K562 (cell line): ENCODE results near the gene TMEM135. TPM values are rescaled to one million over a fixed set of nuclear protein-coding genes. Genes with fewer than 3 reads are reported as not detected.

Experiments used
- ATAC-seq: fragments of 200-7000 bp; cut with Tn5 transposase; 3 replicates; pipeline ENCODE4 v1.9.1; 2020; ENCODE audit warnings: moderate library complexity
- BruUV-seq: library from RNA; stranded (reverse); fragments of 400-500 nt; replicated peaks from 2 replicates; lab custom pipeline; 2021; lab: Mats Ljungman, UMichigan
- CTCF ChIA-PET: fragments of 300-600 bp; formaldehyde crosslinking; extraction: SDS; loops from one replicate; lab custom pipeline; 2021; ENCODE audit warnings: low intra/inter-chr PET ratio; lab: Yijun Ruan, JAX
- POLR2A ChIA-PET: fragments of 300-600, 350-650 bp; sonication (Branson Sonifier 250); formaldehyde crosslinking; extraction: SDS; loops from one replicate; lab custom pipeline; 2021; ENCODE audit warnings: antibody characterized with exemption, inconsistent platforms; lab: Yijun Ruan, JAX
- DNase-seq, 4 experiments: peaks; one replicate each; pipeline versions ENCODE4 v3.0.0 to v3.0.0-alpha.2; 2011 to 2018; ENCODE audit warnings: low spot score in 3 of 4, mixed read lengths in 3 of 4; ENCODE audit errors: extremely low read depth in 1 of 4
- FAIRE-seq: peaks from 2 replicates; lab custom pipeline; 2011; peaks lifted over from hg19 to GRCh38; lab: Jason Lieb, UNC
- H2AFZ ChIP-seq: 2 replicates; pipeline ENCODE4 v1.6.0; 2011; ENCODE audit warnings: low read depth, low read length, control low read depth, inconsistent platforms
- H3K27ac ChIP-seq: fragments of 200-600 bp; 3 replicates; pipeline ENCODE4 v1.8.0; 2011; ENCODE audit warnings: low read depth, mild to moderate bottlenecking, control low read depth, inconsistent platforms, low read length, moderate library complexity, mixed read lengths; ENCODE audit errors: extremely low read depth
- H3K27me3 ChIP-seq, 2 experiments: fragments of 300-600 bp in 1 of 2; 2 replicates in 1 of 2; 3 replicates in 1 of 2; pipeline versions ENCODE4 v1.6.0 to v1.8.0; 2011; ENCODE audit warnings: inconsistent platforms in 2 of 2, low read length in 2 of 2, mild to moderate bottlenecking in 1 of 2, mixed read lengths in 1 of 2, moderate library complexity in 1 of 2; ENCODE audit not compliant: control insufficient read depth in 2 of 2, insufficient read depth in 2 of 2
- H3K36me3 ChIP-seq: fragments of 300-600 bp; 3 replicates; pipeline ENCODE4 v1.8.0; 2011; ENCODE audit warnings: mild to moderate bottlenecking, low read length, inconsistent platforms; ENCODE audit not compliant: control insufficient read depth, insufficient read depth
- H3K4me1 ChIP-seq, 2 experiments: fragments of 200-600 bp in 1 of 2; replicated peaks in 1 of 2; 2 replicates in 1 of 2; 3 replicates in 1 of 2; pipeline versions ENCODE4 v1.5.1 to v1.8.0; 2011; ENCODE audit warnings: inconsistent platforms in 2 of 2, low read length in 2 of 2, mild to moderate bottlenecking in 1 of 2, mixed read lengths in 1 of 2, moderate library complexity in 1 of 2; ENCODE audit not compliant: control insufficient read depth in 2 of 2, insufficient read depth in 2 of 2
- H3K4me2 ChIP-seq: 2 replicates; pipeline ENCODE4 v1.6.1; 2011; ENCODE audit warnings: low read length, control low read depth, inconsistent platforms, mixed read lengths; ENCODE audit not compliant: insufficient read depth
- H3K4me3 ChIP-seq: fragments of 200-600 bp; sonication (generic), shearing (Covaris generic); 2 replicates; pipeline ENCODE4 v1.5.1; 2016; ENCODE audit warnings: control low read depth, inconsistent platforms
- H3K79me2 ChIP-seq: fragments of 200-600 bp; 3 replicates; pipeline ENCODE4 v1.8.0; 2011; ENCODE audit warnings: low read length, inconsistent platforms; ENCODE audit not compliant: control insufficient read depth, insufficient read depth
- H3K9ac ChIP-seq, 2 experiments: 2 replicates each; pipeline versions ENCODE4 v1.6.0 to v1.6.1; 2011; ENCODE audit warnings: low read depth in 2 of 2, low read length in 2 of 2, control low read depth in 1 of 2, inconsistent platforms in 1 of 2, mild to moderate bottlenecking in 1 of 2, mixed read lengths in 1 of 2; ENCODE audit not compliant: insufficient read depth in 1 of 2
- H3K9me1 ChIP-seq: one replicate; pipeline ENCODE4 v1.6.0; 2011; ENCODE audit warnings: inconsistent platforms, mild to moderate bottlenecking, low read length, moderate library complexity; ENCODE audit not compliant: control insufficient read depth, insufficient read depth
- H3K9me3 ChIP-seq: replicated peaks from 2 replicates; pipeline ENCODE4 v1.5.1; 2011; ENCODE audit warnings: low read depth, low read length, inconsistent platforms; ENCODE audit not compliant: control insufficient read depth, insufficient read depth
- H4K20me1 ChIP-seq: replicated peaks from 2 replicates; pipeline ENCODE4 v1.6.1; 2011; ENCODE audit warnings: low read length, inconsistent platforms, mixed read lengths; ENCODE audit not compliant: control insufficient read depth, insufficient read depth
- HNRNPH1 ChIP-seq: fragments of 200-400 bp; formaldehyde crosslinking; optimal IDR thresholded peaks from 2 replicates; pipeline ENCODE3; 2017; ENCODE audit warnings: low read depth, mild to moderate bottlenecking, low read length, moderate library complexity
- KAT8 ChIP-seq: fragments of 450-650 bp; IDR thresholded peaks from 2 replicates; pipeline ENCODE4 v1.6.1; 2016; ENCODE audit warnings: low read depth, mild to moderate bottlenecking
- NCOA1 ChIP-seq: fragments of 450-650 bp; IDR thresholded peaks from 2 replicates; pipeline ENCODE4 v1.6.1; 2016; ENCODE audit warnings: low read depth
- POLR2B ChIP-seq: fragments of 450-650 bp; IDR thresholded peaks from 2 replicates; pipeline ENCODE4 v1.6.1; 2018; ENCODE audit warnings: low read depth; ENCODE audit not compliant: partially characterized antibody
- PRPF4 ChIP-seq: fragments of 200-400 bp; formaldehyde crosslinking; IDR thresholded peaks from one replicate; pipeline ENCODE4 v1.6.1; 2017; ENCODE audit warnings: low read length, low read depth, mild to moderate bottlenecking; ENCODE audit not compliant: insufficient read depth, poor library complexity, severe bottlenecking
- ZNF174 ChIP-seq: fragments of 250-450 bp; sonication (Bioruptor Pico); IDR thresholded peaks from 2 replicates; pipeline ENCODE4 v1.4.0; 2020; ENCODE audit warnings: mild to moderate bottlenecking
- WGBS: fragments of 100-300 bp; shearing (Covaris generic); methylation state at CpG from one replicate; pipeline ENCODE4 v1.1.6; 2016; ENCODE audit warnings: low coverage, mixed read lengths; ENCODE audit not compliant: insufficient coverage; ENCODE audit errors: missing lambda C conversion rate; 5-methylcytosine and 5-hydroxymethylcytosine counted together
- in situ Hi-C: fragments of 300-500 bp; cut with MboI; formaldehyde crosslinking; loops from 4 replicates; pipeline ENCODE4 v1.15.0; 2018; ENCODE audit warnings: inconsistent platforms, mixed read lengths
- intact Hi-C: fragments of 100-400 bp; cut with micrococcal nuclease; formaldehyde crosslinking; loops from 2 replicates; pipeline ENCODE4 v1.14.2; 2022
- polyA plus RNA-seq, 8 experiments: library from polyadenylated mRNA; depleted of rRNA in 4 of 8; stranded (reverse) in 5 of 8; unstranded in 3 of 8; fragments of >200 nt; fragmentation: Nextera tagmentation in 2 of 8; fragmentation: Illumina TruSeq in 1 of 8; extraction: Ambion mirVana in 2 of 8; extraction: Trizol in 1 of 8; gene quantifications; 2 replicates each; pipeline versions ENCODE4 v1.2.1 to v1.2.3, GENCODE V29; 2011 to 2014; ENCODE audit warnings: inconsistent platforms in 1 of 8, missing spikeins in 1 of 8
- total RNA-seq, 7 experiments: library from RNA; depleted of rRNA in 6 of 7; stranded (reverse); fragments of >200 nt in 6 of 7; fragmentation: Illumina TruSeq in 2 of 7; extraction: Trizol in 2 of 7; gene quantifications; 2 replicates each; pipeline versions ENCODE4 v1.2.1 to v1.2.3, GENCODE V29; 2011 to 2021; ENCODE audit warnings: low replicate concordance in 1 of 7
- TF ChIP-seq, protein P1 (sequence below): fragments of 250-450 bp; sonication (Bioruptor Pico); IDR thresholded peaks from 2 replicates; pipeline ENCODE4 v1.8.0; 2022; ENCODE audit warnings: inconsistent platforms
- TF ChIP-seq, protein P2 (sequence below): fragments of 250-450 bp; sonication (Bioruptor Pico); IDR thresholded peaks from 2 replicates; pipeline ENCODE4 v1.5.1; 2021; ENCODE audit warnings: mild to moderate bottlenecking

Gene TMEM135
- total and polyA plus RNA-seq, 9 of the 15 experiments (the other 6 are each of a cell fraction or from before 2014, with no cell fraction given): 17.3 to 53.6 (median 24.9) TPM

DNA sequence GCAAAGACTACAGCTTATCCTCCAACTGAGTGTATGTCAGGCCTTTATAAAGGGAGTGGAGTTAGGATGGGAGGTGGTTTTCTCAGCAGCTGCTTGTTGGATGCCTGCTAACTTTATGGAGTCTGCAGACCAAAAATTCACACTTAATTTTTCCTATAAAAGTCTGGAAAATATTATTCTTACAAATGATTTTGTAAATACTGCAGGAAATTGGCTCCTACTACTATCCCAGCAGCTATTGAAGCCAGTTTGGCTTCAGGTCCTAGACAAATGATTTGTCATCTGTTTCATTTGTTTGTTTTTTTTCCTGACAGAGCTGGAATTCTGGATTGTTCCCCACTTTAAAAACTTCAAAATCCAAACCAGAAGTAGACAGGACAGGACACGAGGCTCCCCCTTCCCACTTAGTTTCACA is 292.5 kb downstream of the TMEM135 start (continued):
- TF ChIP-seq HNRNPH1 (no peak), ZNF174 (CRISPR knock-in tag) (no peak), NCOA1 (no peak), PRPF4 (no peak)
- TF ChIP-seq, protein P1, sequence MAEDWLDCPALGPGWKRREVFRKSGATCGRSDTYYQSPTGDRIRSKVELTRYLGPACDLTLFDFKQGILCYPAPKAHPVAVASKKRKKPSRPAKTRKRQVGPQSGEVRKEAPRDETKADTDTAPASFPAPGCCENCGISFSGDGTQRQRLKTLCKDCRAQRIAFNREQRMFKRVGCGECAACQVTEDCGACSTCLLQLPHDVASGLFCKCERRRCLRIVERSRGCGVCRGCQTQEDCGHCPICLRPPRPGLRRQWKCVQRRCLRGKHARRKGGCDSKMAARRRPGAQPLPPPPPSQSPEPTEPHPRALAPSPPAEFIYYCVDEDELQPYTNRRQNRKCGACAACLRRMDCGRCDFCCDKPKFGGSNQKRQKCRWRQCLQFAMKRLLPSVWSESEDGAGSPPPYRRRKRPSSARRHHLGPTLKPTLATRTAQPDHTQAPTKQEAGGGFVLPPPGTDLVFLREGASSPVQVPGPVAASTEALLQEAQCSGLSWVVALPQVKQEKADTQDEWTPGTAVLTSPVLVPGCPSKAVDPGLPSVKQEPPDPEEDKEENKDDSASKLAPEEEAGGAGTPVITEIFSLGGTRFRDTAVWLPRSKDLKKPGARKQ (CRISPR knock-in tag): no peak
- TF ChIP-seq, protein P2, sequence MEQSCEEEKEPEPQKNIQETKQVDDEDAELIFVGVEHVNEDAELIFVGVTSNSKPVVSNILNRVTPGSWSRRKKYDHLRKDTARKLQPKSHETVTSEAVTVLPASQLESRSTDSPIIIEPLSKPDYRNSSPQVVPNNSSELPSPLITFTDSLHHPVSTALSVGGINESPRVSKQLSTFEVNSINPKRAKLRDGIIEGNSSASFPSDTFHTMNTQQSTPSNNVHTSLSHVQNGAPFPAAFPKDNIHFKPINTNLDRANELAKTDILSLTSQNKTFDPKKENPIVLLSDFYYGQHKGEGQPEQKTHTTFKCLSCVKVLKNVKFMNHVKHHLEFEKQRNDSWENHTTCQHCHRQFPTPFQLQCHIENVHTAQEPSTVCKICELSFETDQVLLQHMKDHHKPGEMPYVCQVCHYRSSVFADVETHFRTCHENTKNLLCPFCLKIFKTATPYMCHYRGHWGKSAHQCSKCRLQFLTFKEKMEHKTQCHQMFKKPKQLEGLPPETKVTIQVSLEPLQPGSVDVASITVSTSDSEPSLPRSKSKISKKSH: no peak

GRCh38 chr11:87331273-87331672 is 293.5 kb downstream of the TMEM135 start:
- BruUV-seq: no TSS peak

More at GRCh38 chr11:87331273-87331672, 293.5 kb downstream of the TMEM135 start:
- in situ Hi-C loops: no loop called here
- H3K9me3 ChIP-seq: no peaks in the 10 kb centered on the region
- intact Hi-C loops: no loop called here
- no peaks in the 10 kb centered on the region for H3K79me2 ChIP-seq
- no peaks in the 10 kb centered on the region for H4K20me1 ChIP-seq
- no peak overlapping the region for H3K27ac ChIP-seq
- FAIRE-seq: no peak
- no peaks in the 10 kb centered on the region for H3K27me3 ChIP-seq
- WGBS: 70% methylated on average over 6 of the region's 6 CpGs
- no peaks in the 10 kb centered on the region for H3K36me3 ChIP-seq
- POLR2A ChIA-PET: interaction anchor here (0.6 kb wide), 1 partner anchor 723 kb away, joined by 3 read pairs; no protein-coding TSS in a partner anchor
- CTCF ChIA-PET: no interaction called here
- no peak for TF ChIP-seq KAT8
- peak; percentile 11 for TF ChIP-seq POLR2B
- H2AFZ ChIP-seq: no peak overlapping the region
- H3K4me2 ChIP-seq: no peak overlapping the region
- DNase-seq: no peak
- no peak overlapping the region for H3K4me3 ChIP-seq
- no peak overlapping the region for H3K9ac ChIP-seq
- no peak for ATAC-seq
- no peaks in the 10 kb centered on the region for H3K4me1 ChIP-seq
- no peaks in the 10 kb centered on the region for H3K9me1 ChIP-seq
